AG08396 (cell line): Measurements from ENCODE around the gene RANBP3L.

ENCODE experiments used
- DNase-seq: peaks from one replicate; pipeline ENCODE4 v3.0.0; 2012; ENCODE audit warnings: low spot score, mixed read lengths

Gene RANBP3L

GRCh38 chr5:36243653-36244052 lies 58.0 kb downstream of the RANBP3L start:
- DNase-seq, result no peak

- no peak for DNase-seq
These were observed 58.9 kb downstream of the RANBP3L start for GRCh38 chr5:36242534-36243485.

- DNase-seq, result peak; percentile 96
These were observed 59.8 kb downstream of the RANBP3L start, which contains the start of gene NADK2 for GRCh38 chr5:36241631-36242533. Gene NADK2, minus strand, starts transcription at chr5:36241925. Its CDS starts 127 bp downstream, at chr5:36241798.

GRCh38 chr5:36240779-36241630 lies 60.7 kb downstream of the RANBP3L start:
- peak; percentile 71 for DNase-seq

DNA sequence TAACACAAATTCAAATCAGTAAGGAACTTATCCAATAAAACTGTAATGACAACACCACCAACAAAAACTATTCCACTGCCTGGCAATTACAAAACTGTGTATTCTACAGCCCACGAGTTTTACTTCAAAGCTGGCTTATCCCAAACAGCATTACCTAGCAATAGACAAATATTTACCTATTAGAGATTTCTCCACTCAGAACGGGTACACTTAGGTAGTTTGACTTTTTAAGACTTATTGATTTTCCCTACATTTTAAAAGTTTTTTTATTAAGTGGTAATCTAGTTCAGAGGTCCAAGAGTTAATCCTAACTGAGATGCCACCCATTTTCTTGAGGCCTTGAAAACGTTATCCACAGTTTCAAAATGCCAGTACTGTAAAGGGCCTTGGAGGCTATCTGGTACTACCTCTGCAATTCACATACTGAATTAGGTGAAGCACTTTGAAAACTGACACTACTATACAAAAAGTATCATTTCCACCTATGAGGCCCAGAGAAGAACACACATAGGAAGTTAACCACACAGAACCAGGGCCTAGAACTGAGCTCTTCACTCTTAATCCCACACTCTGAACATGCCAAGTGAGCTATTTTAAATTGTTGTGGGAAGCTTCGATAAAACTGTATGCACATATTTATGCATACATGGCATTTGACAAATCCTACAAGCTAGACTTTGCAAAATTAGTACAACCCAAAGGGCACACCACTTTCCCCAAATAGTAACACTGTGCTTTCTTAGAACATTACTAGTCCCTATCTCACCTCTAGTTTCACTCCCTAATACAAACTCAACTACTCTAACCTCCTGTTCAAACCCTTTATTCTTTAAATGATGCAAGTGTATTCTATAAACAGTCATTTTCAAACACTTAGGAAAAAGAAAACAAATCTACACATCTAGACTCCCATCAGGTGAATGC lies 62.1 kb downstream of the RANBP3L start:
- DNase-seq, result no peak

- no peak for DNase-seq
These were observed 63.0 kb downstream of the RANBP3L start for GRCh38 chr5:36238502-36239295.

GRCh38 chr5:36237751-36238150 lies 64.0 kb downstream of the RANBP3L start:
- DNase-seq, result no peak

DNA sequence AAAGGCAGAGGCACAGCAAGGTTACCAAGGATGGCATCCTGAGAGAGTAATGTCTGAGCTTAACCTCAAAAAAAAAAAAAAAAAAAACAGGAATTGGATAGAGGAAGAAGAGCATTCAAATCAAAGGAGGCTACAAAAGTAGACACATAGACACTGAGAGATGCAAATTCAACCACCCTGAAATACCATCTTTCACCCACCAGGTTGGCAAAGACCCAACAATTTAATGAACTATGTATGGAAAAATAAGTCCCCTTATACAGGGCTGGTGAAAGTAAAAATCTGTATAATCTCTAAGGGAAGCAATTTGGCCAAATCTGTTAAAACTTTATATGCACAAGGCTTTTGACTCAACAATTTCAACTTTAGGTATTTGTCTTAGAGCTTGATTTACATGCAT lies 64.9 kb downstream of the RANBP3L start:
- no peak for DNase-seq

GRCh38 chr5:36232533-36232932 lies 69.2 kb downstream of the RANBP3L start:
- DNase-seq, result no peak

DNA sequence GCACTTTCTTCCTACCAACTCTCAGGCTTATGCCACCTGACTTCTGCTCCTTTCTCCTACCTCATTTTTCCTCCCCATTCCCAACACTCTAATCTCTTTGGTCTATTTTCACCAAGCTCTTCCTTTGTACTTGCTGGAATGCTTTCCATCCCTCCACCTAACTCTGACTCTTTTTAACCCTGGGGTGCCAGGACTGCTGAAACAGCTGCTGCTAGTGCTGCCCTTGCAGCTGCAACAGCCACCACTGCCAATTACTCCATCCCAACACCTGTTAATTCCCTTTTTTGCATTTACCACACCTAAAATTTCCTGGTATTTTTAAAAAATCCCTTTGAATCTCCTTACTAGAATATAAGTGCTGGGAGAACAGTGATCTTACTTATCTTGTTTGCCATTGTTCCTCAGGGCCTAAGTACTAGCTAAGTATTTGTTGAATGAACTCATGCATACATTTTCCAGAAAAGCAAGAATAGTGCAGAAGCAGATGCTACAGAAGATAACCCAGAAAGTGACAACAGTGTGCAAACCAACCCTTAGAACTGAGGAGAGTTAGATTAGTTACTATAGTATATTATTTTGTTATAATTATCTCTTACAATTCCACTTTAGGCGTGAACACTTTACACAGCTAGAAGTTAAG lies 71.4 kb downstream of the RANBP3L start:
- DNase-seq, result no peak

DNA sequence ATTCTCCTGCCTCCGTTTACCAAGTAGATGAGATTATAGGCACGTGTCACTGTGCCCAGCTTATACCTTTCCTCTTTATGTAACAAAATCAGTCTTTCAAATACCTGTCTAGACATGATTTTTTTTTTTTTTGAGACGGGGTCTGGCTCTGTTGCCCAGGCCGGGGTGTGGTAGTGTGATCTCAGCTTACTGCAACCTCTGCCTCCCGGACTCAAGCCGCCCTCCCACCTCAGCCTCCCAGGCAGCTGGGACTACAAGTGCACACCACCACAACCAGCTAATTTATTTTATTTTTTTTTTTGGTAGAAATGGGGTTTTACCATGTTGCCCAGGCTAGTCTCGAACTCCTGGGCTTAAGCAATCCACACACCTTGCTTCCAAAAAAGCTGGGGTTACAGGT lies 73.2 kb downstream of the RANBP3L start:
- DNase-seq, result no peak

DNA sequence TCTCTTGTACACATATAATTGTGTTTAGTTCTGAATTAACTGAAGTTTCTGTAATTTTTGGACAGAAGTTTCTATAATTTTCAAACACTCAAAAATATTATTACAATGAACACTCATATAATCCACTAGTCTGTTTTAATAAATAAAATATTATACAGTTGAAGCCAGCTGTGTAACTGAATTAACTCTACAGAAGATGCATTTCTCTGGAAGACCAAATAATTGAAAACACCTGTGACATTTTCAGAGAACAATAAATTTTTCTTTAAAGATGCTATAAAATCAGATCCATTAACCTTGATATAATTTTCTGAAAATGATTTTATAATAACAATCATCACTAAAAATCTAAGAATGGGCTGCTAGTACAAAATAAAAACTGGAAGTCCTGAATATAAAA lies 74.7 kb downstream of the RANBP3L start:
- no peak for DNase-seq

- DNase-seq, result no peak
These were observed 79.1 kb downstream of the RANBP3L start for GRCh38 chr5:36222620-36223019.

- DNase-seq, result no peak
These were observed 83.7 kb downstream of the RANBP3L start for GRCh38 chr5:36217988-36218387.

GRCh38 chr5:36217567-36217966 lies 84.1 kb downstream of the RANBP3L start:
- DNase-seq, result no peak

GRCh38 chr5:36215910-36216309 lies 85.8 kb downstream of the RANBP3L start:
- no peak for DNase-seq

- no peak for DNase-seq
These were observed 87.3 kb downstream of the RANBP3L start for GRCh38 chr5:36214436-36214835.

- DNase-seq, result no peak
These were observed 92.0 kb downstream of the RANBP3L start for GRCh38 chr5:36209664-36210063.

DNA sequence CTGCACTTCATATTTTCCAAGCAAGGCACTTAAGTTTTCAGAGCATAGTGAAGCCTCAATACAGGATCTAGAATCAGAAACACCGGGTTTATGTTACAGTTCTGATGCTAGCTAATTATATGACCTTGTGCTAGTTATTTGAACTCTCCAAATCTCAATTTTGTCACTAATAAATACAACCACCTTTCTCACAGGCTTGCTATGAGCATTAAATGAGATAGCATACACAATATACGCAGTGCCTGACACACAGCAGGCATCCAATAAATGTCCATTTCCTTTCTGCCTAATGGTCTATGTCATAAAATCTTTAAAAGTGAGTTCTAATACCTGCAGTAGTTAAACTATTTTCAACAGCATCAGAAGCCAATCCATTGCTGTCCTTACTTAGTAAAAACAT lies 92.9 kb downstream of the RANBP3L start:
- no peak for DNase-seq
